22Rv1 (cell line): ENCODE data around the gene RASSF8.
A peak's percentile ranks its signal among the peaks of the same experiment; 100 is the strongest.

ENCODE experiments used
- H3K27ac ChIP-seq: fragments of 450-650 bp; 2 replicates; pipeline ENCODE4 v1.5.1; 2017
- ZFX ChIP-seq: fragments of 450-650 bp; IDR thresholded peaks from 2 replicates; pipeline ENCODE4 v1.6.1; 2017; ENCODE audit warnings: antibody characterized with exemption, borderline replicate concordance
- TF ChIP-seq, protein P1 (sequence below): fragments of 450-650 bp; IDR thresholded peaks from 2 replicates; pipeline ENCODE4 v1.5.1; 2017; ENCODE audit warnings: mild to moderate bottlenecking

The RASSF8 gene

GRCh38 chr12:26003065-26003464 lies 44.6 kb downstream of the RASSF8 start:
- no peak for TF ChIP-seq ZFX
- TF ChIP-seq, protein P1, sequence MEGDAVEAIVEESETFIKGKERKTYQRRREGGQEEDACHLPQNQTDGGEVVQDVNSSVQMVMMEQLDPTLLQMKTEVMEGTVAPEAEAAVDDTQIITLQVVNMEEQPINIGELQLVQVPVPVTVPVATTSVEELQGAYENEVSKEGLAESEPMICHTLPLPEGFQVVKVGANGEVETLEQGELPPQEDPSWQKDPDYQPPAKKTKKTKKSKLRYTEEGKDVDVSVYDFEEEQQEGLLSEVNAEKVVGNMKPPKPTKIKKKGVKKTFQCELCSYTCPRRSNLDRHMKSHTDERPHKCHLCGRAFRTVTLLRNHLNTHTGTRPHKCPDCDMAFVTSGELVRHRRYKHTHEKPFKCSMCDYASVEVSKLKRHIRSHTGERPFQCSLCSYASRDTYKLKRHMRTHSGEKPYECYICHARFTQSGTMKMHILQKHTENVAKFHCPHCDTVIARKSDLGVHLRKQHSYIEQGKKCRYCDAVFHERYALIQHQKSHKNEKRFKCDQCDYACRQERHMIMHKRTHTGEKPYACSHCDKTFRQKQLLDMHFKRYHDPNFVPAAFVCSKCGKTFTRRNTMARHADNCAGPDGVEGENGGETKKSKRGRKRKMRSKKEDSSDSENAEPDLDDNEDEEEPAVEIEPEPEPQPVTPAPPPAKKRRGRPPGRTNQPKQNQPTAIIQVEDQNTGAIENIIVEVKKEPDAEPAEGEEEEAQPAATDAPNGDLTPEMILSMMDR: no peak
- no peak overlapping the region for H3K27ac ChIP-seq

GRCh38 chr12:26007566-26007965 lies 49.1 kb downstream of the RASSF8 start:
- H3K27ac ChIP-seq: peak overlapping the region; percentile 50
- no peak for TF ChIP-seq ZFX
- TF ChIP-seq, protein P1: no peak

DNA sequence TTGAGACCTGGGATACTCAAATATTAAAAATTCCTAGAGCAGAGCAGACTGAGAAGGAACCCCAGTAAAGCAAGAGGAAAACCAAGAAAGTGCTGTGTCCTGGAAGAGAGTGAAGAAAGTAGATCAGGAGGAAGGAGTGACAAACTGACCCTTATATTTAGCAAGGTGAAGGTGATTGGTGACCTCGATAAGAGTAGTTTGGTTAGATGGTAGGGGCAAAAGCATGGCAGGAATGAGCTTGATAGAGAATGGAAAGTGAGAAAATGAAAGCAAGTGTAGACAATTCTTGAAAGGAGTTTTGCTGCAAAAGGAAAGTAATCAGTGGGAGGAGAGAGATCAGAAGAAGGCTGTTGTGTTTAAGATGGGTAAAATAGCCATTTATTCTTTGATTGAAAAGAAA lies 51.1 kb downstream of the RASSF8 start:
- no peak for TF ChIP-seq ZFX
- TF ChIP-seq, protein P1: no peak
- H3K27ac ChIP-seq: no peak overlapping the region

DNA sequence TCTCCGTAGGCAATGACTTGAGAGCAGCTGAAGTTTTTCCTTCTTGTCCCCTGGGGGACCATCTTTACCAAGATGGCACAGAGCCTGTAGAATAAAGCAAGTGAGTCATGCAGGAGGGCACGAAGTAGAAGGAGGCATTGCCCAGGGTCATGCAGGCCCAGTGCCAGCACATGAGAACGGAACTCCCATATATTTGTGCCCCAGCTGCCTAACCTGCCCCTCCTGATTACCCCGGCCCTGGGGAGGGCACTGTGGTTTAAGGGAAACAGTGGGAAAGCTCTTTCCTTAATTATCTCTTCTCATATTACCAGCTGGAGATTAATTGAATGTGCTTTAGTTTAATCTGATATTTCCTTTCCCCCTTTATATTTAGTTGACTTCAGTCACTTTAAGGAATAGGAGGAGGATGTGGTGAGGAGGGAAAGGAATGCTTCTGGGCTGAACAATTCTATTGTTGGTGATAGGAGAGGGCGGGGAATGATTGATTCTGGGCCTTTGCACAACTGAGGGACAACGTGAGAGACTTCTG lies 51.9 kb downstream of the RASSF8 start:
- H3K27ac ChIP-seq: no peak overlapping the region
- TF ChIP-seq ZFX: no peak
- TF ChIP-seq, protein P1: no peak

DNA sequence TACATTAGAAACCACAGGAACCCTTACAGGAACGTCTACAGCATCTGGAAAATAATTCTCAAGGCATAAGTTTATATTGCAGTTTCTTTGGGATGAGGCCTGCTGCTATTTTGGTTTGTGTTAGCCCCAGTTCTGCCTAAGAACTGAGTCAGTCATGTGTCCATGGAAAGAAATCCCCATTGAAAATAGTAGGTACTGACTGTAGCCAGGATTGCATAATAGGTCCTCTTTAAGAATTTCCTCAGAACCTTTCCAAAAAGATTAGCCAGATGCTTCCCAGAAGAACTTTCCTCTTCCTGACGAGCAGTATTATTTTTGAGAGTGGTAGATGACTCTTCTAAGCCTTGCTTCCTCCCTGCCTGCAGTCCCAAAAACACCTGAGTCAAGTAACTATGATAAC lies 52.6 kb downstream of the RASSF8 start:
- H3K27ac ChIP-seq: no peak overlapping the region
- TF ChIP-seq, protein P1: no peak
- TF ChIP-seq ZFX: no peak

DNA sequence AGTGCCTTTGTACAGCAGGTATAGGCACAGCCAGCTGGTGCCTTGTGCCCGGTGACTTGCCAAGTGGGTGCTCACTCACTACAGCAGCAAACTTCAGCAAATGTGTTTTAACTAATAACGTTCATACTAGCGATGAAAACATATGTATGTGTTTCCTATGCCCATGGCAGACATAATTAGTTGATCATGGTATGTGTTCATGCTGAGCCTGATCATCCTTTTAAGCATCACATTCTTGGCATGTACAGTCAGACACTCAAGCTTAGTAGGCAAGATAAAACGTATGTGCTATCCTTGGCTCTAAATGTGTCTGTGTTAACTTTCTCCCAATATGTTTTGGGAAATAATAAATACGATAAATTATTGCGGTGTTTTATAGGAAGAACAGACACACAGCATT lies 55.6 kb downstream of the RASSF8 start:
- no peak for TF ChIP-seq ZFX
- TF ChIP-seq, protein P1: no peak
- H3K27ac ChIP-seq: no peak overlapping the region

- H3K27ac ChIP-seq: no peak overlapping the region
- TF ChIP-seq, protein P1: no peak
Measured at GRCh38 chr12:26016516-26016915, 58.0 kb downstream of the RASSF8 start.
